Non-pigmented ciliary epithelial cell (primary cell): ENCODE measurements around the gene FNDC11.
"Not testable (repeated sequence)": the region's sequence is repeated elsewhere in the genome, so short reads cannot be mapped to it uniquely, and the experiment has no call there.

Source experiments
- DNase-seq: peaks from one replicate; pipeline ENCODE4 v3.0.0-alpha.2; 2010; ENCODE audit warnings: low read depth

The FNDC11 gene

DNA sequence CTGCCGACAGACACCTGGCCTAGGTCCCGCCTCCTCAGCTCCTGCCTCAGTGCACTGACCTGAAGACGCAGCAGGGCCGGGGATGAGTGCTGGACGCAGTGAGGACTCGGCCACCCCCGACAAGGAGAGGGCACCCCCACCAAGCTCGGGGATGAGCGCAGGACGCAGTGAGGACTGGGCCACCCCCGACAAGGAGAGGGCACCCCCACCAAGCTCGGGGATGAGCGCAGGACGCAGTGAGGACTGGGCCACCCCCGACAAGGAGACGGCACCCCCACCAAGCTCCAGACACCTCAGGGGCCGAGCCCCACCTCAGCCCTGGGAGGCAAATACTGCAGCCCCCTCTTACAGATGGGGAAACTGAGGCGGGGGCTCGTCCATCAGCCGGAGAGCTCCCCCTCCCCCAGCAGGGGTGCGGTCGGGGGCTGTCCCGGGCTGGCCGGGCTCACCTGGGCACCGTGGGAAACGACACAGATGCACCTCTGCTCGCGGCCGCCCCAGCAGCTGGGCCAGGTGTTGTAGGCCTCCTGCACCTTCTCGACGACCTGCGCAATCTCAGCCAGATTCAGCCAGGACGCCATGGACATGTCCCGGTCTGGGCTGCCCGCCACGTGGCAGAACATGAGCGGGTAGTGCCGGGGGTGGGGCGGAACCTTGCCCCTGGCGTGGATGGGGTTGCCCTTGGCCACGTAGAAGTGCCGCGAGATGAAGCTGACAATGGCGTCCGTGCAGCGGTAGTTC lies 12.6 kb downstream of the FNDC11 start:
- no peak for DNase-seq

DNA sequence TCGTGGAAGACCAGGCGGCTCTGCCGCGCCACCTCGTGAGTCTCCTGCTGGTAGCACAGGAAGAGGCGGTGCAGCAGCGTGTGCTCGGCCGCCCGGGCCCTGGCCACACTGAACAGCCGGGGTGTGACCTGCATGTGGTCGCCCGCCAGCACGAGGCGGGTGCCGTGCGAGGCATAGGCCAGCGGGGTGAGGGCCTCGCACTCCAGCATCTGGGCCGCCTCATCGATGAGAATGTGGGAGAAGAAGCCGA lies 13.1 kb downstream of the FNDC11 start:
- DNase-seq: no peak

DNA sequence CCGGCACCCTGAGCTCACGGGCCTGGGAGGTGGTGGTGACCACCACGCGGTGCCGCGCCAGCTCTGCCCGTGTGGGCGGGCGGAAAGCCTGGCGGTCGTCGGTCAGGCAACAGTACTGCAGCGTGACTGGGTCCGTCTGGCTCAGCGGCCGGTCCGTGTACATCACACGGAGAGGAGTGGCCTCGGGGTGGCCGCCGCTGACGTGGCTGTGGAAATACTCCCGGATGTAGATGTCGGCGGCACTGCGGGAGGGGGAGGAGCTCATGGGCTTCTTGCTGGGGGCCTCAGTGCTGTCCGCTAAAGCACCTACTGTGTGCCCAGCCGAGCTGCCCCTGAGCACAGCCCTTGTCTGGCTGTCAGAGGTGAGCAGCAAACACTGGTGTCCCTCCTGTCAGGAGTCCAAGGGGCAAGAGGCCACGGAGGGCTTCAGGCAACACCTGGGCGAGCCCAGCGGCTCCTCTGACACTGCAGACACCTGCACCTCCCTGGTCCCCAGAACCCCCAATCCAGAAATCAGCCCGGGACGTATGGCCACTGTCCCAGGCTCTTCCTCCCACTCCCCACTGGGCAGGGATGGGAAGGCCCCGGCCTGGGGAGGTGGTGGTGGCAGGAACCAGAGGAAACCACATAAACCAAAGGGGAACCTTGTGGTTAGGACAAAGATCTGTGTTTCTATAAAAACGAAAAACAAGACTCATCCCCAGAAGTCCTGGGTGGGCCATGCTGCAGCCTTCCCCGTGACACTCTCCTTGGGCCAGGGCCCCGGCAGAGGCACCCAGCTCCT lies 13.6 kb downstream of the FNDC11 start:
- DNase-seq: no peak

DNA sequence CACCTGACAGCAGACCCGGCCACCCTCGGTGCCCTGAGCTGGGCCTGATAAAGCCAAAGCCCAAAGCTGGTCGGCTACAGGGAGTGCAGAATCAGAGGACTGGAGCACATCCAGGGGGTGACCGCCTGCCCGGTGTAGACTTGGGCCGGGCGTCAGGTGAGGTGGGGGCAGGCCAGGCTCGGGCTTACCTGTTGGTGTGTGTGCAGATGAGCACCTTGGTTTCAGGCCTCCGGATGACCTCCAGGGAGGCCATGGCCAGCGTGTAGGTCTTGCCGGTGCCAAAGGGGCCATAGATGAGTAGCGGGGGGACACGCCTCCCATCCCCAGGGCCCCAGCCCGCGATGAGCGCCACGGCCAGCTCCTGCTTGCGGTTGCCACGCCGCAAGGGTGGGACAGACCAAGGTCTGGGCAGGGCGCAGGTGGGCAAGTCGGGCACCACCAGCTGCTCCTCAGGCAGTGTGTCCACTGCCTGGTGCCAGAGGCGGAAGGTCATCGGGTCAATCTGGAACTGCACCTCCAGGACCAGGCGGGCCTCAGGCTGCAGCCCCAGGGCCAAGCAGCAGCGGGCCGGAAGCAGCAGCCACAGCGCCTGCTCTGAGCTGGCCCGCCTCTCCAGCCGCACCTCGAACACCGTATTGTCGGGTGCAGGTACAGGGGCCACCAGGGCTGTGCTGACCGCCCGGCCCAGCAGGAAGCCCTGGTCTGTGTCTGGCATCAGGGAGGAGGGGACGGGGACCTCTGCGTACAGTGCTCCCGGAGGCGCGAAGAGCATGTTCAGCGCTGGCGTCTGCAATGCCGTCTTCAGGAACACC lies 14.4 kb downstream of the FNDC11 start:
- no peak for DNase-seq

DNA sequence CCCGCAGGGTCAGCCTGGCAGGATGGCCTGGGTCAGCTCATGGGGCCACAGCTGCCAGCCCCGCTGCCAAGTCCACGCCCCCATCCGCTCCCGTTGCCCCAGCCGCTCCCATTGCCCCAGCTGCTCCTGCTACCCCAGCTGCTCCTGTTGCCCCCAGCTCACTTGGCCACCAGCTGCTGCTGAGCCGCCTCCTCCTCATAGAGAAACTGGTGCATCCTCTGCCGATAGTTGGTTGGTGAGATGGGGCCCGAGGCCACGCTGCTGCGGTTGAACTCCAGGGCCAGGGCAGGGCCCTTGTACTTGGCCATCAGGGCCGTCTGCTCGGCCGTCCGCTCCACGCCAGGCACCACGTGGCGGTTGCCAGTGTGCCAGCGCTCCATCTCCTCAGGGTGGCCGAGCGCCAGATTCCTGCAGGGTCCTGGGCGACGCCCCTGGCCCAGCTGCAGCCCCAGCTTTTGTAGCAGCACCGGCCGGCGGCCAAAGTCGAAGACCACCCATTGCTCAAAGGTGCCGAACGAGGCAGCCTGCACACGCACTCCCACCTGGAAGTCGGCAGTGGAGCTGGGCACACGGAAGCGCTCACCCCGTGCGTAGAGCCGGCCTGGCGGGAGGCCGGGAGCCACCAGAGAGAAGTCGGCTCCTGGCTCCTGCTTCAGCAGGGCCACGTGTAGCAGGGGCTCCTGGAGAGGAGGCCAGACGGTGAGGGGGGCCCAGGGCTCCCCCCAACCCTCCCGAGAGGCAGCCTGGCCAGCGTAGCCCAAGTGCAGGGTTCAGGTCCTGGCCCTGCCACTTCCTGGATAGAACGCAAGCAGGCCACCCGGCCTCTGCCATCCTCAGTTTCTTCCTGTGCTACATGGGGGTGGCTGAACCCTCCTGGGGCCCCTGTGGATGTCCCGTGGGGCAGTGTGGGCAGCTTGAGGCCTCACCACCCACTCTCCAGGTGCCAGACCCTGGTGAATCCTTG lies 15.3 kb downstream of the FNDC11 start:
- no peak for DNase-seq

DNA sequence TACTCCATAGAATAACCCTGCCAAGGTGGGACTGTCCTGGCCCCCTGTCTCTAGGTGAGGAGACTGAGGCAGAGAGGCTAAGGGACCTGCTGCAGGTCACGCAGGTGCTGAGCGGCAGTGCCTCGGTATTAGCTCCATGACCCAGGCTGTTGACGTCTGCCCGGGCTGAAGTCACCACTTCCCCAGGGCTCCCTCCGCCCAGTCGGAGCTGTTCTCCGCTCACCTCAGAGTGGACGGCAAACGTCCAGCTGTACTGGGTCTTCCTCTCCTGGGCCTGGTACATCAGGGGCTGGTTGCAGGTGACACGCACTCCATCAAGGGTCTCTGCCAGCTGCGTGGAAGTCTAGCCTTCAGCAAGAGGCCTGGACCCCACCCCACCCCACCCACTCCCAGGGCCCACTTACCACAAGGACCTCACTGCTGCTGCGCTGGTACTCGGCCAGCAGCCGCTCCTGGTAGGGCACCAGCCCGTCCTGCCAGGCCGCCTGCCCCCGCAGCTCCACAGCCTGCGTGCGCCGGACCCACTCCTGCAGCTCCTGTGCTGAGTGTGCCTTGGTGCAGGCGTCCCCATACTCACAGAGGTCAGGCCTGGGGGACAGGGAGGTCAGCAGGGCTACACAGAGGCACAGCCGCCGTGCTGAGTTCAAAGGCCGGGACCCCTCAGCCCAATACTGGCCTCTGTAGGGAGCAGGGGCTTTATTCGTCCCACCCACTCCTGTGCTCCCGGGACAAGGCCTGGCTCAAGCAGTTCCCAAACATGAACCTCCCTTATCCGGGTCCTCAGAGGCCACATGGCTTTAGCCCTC lies 16.5 kb downstream of the FNDC11 start:
- DNase-seq: no peak

DNA sequence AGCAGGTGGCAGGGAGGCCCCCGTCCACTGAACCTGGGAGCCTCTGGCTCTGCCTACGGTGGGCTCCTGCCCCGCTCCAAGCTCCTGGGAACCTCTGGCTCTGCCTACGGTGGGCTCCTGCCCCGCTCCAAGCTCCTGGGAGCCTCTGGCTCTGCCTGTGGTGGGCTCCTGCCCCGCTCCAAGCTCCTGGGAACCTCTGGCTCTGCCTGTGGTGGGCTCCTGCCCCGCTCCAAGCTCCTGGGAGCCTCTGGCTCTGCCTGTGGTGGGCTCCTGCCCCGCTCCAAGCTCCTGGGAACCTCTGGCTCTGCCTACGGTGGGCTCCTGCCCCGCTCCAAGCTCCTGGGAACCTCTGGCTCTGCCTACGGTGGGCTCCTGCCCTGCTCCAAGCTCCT lies 17.1 kb downstream of the FNDC11 start:
- DNase-seq: not testable (repeated sequence)

DNA sequence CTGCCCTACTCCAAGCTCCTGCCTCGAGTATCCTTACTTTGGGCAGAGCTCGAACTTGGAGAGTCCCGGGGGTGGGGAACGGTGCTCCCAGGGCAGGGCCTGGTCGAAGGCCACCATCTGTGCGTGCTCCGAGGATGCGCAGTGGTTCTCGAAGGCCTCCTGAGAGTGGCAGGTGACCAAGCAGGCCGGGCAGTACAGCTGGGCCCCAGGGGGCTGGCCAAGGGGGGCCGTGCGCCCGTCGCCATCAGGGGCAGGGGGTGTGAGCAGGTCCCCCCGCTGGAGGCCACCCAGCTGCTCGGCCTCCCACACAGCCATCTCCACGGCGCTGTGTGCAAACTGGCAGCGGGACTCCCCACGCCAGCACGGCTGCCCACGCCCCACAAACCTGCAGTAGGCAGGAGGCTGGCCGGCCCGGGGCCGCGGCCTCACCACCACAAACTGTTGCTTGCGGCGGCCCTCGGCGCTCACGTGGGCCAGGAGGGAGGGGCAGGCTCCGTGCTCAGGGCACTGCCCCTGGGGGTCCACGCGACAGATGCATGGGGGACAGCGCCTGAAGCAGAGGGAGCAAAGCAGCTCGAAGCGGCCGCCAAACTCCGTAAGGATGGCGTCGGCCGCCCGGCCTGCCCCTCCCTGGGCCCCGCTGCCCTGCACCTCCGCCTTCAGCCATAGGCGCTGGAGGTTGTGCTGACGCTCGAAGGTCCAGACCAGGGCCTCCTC lies 18.3 kb downstream of the FNDC11 start:
- DNase-seq: no peak

DNA sequence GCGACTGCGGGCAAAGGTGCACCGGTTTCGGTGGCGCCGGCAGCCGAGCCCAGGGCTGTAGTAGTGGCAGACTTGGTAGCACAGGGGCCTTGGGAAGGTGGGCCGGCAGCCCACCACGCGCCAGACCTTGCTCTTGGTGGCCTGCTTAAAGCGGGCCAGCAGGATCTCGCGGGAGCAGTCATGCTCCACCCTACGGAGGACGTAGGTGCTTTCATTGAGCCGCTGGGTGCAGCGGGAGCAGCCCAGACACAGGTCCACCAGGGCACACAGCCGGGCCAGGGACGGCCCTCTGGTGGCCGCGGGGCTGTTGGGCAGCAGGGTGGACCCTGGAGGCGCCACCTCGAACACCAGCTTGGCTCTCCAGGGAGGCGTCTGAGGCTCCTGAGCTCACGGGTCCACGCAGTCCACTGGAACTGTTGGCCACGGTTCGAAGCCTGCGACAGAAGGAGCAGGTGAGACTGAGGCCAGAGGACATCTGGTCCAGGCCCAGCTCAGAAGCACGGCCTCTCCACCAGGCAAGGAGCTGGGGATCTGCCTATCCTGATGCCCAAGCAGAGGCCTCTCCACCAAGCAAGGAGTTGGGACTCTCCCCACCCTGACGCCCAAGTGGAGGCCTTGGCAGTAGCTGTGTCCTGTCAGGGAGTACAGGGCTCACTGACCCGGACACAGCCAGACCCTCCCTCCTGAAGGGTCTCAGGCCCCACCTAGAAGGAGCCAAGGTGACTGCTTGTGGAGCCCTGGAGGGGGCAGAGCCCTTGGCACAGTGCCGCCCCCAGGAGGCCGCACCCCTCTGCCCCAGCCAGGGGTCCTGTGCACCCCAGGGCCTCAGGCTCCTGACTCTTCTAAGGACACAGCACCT lies 19.1 kb downstream of the FNDC11 start:
- DNase-seq: no peak

DNA sequence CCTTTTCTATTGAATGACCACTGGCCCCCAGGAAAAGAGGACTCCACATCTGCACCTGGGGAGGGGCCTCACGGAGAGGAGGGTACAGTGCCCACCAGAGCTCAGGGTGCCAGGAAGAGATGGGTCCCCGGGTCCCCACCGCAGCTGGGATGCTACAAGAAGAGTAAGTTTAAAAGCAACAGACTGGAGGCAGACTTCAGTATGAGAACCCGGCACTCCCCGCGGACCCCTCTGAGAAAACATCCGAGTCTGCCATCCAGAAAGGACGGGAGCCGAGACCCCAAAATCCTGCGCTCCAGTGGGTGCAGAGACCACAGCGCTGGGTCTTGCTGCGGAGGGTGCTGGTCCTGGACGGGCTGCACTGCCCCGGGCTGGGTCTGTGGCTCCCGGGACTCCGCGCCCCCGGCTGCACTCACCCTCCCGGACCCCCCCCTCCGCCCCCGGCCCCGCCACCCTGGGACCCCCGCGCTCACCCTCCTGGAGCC lies 19.7 kb downstream of the FNDC11 start:
- no peak for DNase-seq

DNA sequence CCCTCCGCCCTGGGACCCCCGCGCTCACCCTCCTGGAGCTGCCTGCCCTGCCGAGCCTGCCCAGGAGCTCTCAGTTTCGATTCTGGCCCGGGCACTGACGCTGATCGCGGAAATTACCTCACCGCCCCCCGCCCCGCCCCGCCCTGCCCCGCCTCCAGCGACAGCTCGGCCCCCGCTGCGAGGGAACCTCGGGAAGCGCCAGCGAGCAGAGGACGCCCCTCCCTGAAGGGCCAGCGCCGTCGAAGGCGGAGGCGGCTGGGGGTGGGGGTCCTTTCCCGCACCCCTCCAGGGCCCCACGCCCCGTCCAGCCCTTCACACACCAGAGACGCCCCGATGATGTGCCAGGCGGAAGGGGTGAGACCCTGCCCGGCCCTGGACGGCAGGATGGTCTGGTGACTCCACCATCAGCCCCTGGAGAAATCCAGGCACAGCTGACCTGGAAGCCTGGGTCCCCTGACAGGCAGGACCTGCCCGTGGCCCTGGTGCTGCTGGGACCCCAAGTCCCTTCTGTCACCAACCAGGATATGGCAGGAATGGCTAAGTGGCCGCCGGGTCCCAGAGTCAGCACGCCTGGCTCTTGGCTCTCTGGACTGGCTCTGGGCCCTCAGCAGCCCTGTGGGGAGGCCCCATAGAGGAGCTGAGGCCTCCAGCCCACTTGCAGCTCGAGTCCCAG lies 20.3 kb downstream of the FNDC11 start, which contains the start of gene HELZ2:
Gene HELZ2 (minus strand): TSS at position 84 of the 673 bp plus-strand sequence. CDS start 1,854 bp downstream, outside the sequence.
- DNase-seq: no peak

DNA sequence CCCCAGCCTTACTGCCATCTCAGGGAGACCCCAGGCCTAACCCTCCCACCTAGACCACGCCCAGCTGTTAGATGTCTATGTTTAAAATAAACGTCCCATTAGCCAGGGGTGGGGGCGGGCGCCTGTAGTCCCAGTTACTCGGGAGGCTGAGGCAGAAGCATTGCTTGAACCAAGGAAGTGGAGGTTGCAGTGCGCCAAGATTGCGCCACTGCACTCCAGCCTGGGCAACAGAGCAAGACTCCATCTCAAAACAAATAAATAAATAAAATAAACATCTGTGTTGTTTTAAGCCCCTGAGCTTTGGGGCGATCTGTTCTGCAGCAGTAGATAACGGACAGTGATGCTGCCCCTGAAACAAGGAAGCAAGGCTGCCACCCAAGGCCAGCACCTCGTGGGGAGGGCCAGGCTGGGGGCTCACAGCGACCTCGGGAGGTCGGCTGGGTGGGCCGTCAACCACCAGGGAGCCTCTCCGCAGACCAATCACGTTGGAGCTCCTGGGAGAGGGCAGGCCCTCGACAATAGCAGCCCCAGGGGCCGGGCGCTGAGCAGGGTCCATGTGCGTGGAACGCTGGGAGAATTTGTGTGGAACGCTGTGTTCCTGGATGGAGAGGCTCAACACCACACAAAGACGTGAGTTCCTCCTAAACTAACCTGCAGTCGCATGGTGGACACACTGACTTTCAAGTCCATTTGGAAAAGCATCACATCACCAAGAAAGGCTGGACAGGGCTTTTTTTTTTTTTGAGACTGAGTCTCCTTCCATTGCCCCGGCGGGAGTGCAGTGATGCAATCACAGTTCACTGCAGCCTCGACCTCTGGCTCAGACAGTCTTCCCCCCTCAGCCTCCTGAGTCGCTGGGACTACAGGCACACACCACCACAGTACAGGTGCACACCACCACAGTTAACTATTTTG lies 21.1 kb downstream of the FNDC11 start:
- no peak for DNase-seq

DNA sequence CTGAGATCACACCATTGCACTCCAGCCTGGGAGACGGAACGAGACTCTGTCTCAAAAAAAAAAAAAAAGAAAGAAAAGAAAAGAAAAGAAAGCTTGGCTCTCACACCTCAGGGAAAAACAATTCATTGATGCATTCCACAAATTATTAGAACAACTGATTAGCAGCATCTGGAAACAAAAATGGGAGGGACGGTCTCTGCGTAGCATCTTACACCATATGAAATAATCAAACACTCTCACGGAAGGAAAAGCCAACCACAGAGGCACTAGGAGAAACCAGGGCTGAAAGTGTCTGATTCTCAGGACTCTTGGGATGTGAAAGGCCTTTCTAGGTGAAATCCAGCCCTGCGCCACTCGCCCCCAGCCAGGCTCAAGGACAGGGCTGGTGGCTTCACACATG lies 22.4 kb downstream of the FNDC11 start:
- no peak for DNase-seq

DNA sequence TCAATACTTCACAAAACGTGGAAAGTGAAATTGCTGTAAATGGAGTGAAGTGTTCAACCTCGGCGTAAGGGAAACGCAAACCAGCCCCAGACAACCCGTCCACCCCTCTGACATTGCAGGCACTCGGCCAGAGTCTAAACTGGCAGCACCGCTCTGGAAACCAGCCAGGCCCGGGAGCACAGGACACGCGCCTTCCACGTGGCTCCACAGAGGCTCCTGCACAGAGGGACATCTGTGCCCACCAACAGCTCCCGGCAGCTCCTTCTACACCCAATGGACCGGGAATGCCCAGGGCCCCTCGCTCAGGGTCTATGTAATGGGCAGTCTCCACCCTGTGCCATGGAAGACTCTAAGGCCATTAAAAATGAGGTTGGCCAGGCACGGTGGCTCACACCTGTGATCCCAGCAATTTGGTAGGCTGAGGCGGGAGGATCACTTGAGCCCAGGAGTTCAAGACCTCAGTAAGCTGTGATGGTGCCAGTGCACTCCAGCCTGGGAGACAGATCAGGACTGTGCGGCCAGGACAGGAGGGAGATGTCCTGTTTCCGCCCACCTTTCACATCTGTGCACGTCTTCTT lies 23.4 kb downstream of the FNDC11 start:
- DNase-seq: no peak

DNA sequence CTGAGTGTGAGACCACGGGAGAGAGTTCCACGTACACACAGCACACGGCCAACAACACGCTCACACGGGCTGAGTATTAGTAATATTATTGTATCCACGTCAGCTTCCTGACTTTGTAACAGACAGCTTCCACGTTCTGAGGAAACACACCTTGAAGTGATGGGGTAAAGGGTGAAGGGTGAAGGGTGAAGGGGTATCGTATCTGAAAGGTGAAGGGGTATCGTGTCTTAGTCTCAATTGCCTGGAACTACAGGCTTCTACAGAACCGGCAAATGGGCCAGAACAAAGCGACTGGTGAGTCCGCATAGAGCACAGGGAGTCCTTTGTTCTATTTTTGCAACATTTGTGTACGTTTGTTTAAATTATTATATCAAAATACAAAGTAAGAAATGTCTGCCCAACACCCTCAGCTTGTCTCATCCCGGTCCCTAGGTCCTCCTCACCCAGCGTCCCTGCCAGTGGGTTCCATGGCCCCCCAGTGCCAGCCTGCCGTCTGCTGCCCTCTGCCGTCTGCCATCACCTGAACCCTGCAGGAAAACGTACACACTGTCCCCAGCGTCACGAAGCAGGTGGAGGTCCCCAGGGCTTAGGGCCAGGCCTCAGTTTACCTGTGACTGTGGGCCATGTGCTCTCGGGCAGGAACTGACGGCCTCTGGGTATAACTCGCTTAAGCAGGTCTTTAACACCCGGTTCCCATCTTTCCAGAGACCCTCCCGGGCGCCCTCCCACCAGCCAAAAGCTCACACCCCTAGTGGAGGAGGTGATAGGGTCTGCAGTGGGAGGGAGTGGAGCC lies 24.5 kb downstream of the FNDC11 start:
- DNase-seq: no peak

DNA sequence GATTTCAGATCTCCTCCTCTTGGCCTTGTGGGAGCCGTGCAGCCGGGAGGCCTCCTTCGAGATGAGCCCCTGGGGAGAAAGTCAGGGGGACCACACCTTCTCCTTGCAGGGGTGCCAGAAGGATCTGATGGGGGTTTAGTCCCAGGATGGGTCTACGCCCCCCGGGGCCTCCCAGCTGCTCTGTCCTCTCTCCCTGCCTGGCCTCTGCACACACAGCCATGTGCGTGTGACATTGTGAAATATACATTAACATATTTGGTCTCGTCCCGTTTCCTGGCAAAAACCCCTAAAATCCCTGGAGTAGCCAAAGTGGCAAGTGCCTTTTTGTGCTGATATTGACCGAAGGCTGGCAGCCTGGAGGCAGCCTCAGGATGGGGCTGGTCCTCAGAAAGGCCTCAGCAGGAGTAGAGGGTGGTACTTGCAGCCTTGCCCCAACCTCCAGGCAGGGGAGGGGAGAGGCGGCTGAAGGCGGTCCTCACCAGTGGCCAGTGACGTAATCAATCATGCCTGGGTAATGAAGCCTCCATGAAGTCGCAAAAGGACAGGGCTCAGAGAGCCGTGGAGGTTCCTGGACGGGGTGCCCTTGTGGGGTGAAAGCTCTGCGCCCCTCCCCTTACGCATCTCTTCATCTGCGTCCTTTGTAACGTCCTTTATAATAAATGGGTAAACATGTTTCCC lies 25.2 kb downstream of the FNDC11 start:
- DNase-seq: no peak
